DOHH2 (cell line): ENCODE data around the gene SPOCK1.

Source experiments
- H3F3A ChIP-seq: fragments of 200-600 bp; sonication (generic), shearing (Covaris generic); 2 replicates; pipeline ENCODE4 v1.6.0; 2016; ENCODE audit warnings: antibody characterized with exemption, mild to moderate bottlenecking; ENCODE audit not compliant: control insufficient read depth, insufficient read depth
- H3K27ac ChIP-seq: fragments of 200-600 bp; sonication (generic); 2 replicates; pipeline ENCODE4 v1.5.1; 2014; ENCODE audit warnings: low read depth, mild to moderate bottlenecking, low read length, moderate library complexity
- H3K27me3 ChIP-seq: fragments of 200-600 bp; sonication (generic); 2 replicates; pipeline ENCODE4 v1.6.1; 2014; ENCODE audit warnings: mild to moderate bottlenecking, low read length, mixed read lengths; ENCODE audit not compliant: control insufficient read depth
- H3K36me3 ChIP-seq: fragments of 200-600 bp; sonication (generic); 2 replicates; pipeline ENCODE4 v1.6.1; 2014; ENCODE audit warnings: mild to moderate bottlenecking, low read length, moderate library complexity, mixed read lengths; ENCODE audit not compliant: control insufficient read depth
- H3K4me1 ChIP-seq: fragments of 200-600 bp; sonication (generic); 2 replicates; pipeline ENCODE4 v1.6.1; 2014; ENCODE audit warnings: mild to moderate bottlenecking, low read length, mixed read lengths; ENCODE audit not compliant: control insufficient read depth
- H3K4me2 ChIP-seq: fragments of 200-600 bp; sonication (generic); 2 replicates; pipeline ENCODE4 v1.6.0; 2014; ENCODE audit warnings: mild to moderate bottlenecking, low read length, moderate library complexity
- H3K4me3 ChIP-seq: fragments of 200-600 bp; sonication (generic); 2 replicates; pipeline ENCODE4 v1.5.1; 2014; ENCODE audit warnings: mild to moderate bottlenecking, low read length, mixed read lengths
- H3K79me2 ChIP-seq: fragments of 200-600 bp; sonication (generic); 2 replicates; pipeline ENCODE4 v1.6.1; 2014; ENCODE audit warnings: mild to moderate bottlenecking, low read length, mixed read lengths; ENCODE audit not compliant: control insufficient read depth
- H3K9me2 ChIP-seq: fragments of 200-600 bp; sonication (generic); replicated peaks from 2 replicates; pipeline ENCODE4 v1.6.1; 2014; ENCODE audit warnings: mild to moderate bottlenecking, low read length, mixed read lengths; ENCODE audit not compliant: control insufficient read depth
- H3K9me3 ChIP-seq: fragments of 200-600 bp; sonication (generic); 2 replicates; pipeline ENCODE4 v1.6.1; 2014; ENCODE audit warnings: antibody characterized with exemption, low read length, mixed read lengths; ENCODE audit not compliant: control insufficient read depth, insufficient read depth
- H4K20me1 ChIP-seq: fragments of 200-600 bp; sonication (generic); 2 replicates; pipeline ENCODE4 v1.6.0; 2014; ENCODE audit warnings: low read depth, mild to moderate bottlenecking, antibody characterized with exemption, low read length, moderate library complexity; ENCODE audit not compliant: control insufficient read depth, insufficient read depth
- EZH2phosphoT487 ChIP-seq: fragments of 200-600 bp; sonication (generic); IDR thresholded peaks from 2 replicates; pipeline ENCODE4 v1.6.1; 2017; ENCODE audit warnings: borderline replicate concordance, mild to moderate bottlenecking, antibody characterized with exemption, low read length, moderate library complexity, mixed read lengths
- TF ChIP-seq, protein P1 (sequence below): fragments of 200-600 bp; sonication (generic); IDR thresholded peaks from one replicate; pipeline ENCODE4 v1.5.1; 2014; ENCODE audit warnings: antibody characterized with exemption, mild to moderate bottlenecking, low read depth, low read length; ENCODE audit not compliant: poor library complexity, severe bottlenecking

SPOCK1 gene

DNA sequence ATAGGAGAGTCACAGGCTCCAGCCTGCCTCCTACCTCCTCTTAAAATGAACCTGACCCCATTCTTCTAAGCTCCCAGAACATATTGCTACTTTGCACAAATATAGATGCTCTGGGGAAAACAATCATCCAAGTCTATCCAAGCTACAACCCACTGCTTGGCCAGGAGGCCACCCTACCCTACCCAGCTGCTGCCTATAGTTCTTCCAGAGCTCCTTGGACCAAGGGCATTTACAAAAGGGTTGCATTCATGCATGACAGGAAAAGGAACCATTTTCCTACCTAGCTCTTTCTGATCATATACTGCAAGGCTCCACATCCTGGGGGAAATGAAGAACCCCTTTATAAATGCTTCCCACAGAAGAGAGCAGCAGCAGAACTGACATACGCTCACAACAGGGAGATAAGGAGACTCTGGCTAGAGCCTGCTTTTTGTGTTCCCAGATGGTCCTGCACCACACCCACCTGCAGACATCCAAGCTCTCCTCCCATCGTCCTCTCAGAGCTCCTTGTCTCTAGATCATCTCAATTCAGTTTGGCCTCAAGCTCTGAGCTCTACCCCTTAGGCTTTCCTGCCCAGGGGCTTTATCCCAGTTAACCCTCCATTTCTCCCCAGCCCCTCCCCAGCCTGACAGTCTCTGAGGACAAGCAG is 185.5 kb downstream of the SPOCK1 start:
- Histone ChIP-seq H3K4me1 (no peaks in the 10 kb centered on the region), H3K4me3 (no peak overlapping the region), H3K27ac (no peak overlapping the region), H3K36me3 (no peaks in the 10 kb centered on the region), H3K9me2 (no peaks in the 10 kb centered on the region), H3F3A (no peaks in the 10 kb centered on the region), H3K79me2 (no peaks in the 10 kb centered on the region), H4K20me1 (no peaks in the 10 kb centered on the region), H3K4me2 (no peak overlapping the region), H3K27me3 (peaks cover 38% of the 10 kb centered on the region), H3K9me3 (no peaks in the 10 kb centered on the region)
- TF ChIP-seq EZH2phosphoT487 = no peak
- TF ChIP-seq, protein P1, sequence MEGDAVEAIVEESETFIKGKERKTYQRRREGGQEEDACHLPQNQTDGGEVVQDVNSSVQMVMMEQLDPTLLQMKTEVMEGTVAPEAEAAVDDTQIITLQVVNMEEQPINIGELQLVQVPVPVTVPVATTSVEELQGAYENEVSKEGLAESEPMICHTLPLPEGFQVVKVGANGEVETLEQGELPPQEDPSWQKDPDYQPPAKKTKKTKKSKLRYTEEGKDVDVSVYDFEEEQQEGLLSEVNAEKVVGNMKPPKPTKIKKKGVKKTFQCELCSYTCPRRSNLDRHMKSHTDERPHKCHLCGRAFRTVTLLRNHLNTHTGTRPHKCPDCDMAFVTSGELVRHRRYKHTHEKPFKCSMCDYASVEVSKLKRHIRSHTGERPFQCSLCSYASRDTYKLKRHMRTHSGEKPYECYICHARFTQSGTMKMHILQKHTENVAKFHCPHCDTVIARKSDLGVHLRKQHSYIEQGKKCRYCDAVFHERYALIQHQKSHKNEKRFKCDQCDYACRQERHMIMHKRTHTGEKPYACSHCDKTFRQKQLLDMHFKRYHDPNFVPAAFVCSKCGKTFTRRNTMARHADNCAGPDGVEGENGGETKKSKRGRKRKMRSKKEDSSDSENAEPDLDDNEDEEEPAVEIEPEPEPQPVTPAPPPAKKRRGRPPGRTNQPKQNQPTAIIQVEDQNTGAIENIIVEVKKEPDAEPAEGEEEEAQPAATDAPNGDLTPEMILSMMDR = no peak

DNA sequence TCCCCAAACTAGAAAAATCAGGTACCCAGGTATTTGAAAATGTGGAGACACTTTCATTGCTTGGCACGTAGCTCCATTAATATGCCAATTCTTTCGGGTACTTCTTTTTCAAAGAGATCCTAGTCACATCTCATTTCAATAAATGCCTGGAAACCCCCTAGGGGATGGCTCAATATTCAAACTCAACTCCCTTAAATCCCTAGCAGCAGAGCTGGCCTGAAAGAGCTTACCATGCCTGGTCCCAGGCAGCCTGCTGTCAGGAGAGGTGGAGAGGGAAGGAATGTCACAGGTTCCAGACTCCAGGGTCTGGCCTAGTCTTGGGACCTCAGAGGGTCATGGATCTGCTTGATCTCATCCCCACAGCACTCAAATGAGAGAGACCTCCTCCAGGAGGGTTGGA is 187.1 kb downstream of the SPOCK1 start:
- Histone ChIP-seq H4K20me1 (no peaks in the 10 kb centered on the region), H3K4me2 (no peak overlapping the region), H3K27me3 (peaks cover 27% of the 10 kb centered on the region), H3K4me3 (no peak overlapping the region), H3K9me2 (no peaks in the 10 kb centered on the region), H3K27ac (no peak overlapping the region), H3F3A (no peaks in the 10 kb centered on the region), H3K4me1 (no peaks in the 10 kb centered on the region), H3K9me3 (no peaks in the 10 kb centered on the region), H3K36me3 (no peaks in the 10 kb centered on the region), H3K79me2 (no peaks in the 10 kb centered on the region)
- TF ChIP-seq EZH2phosphoT487 = no peak
- TF ChIP-seq, protein P1 = no peak

DNA sequence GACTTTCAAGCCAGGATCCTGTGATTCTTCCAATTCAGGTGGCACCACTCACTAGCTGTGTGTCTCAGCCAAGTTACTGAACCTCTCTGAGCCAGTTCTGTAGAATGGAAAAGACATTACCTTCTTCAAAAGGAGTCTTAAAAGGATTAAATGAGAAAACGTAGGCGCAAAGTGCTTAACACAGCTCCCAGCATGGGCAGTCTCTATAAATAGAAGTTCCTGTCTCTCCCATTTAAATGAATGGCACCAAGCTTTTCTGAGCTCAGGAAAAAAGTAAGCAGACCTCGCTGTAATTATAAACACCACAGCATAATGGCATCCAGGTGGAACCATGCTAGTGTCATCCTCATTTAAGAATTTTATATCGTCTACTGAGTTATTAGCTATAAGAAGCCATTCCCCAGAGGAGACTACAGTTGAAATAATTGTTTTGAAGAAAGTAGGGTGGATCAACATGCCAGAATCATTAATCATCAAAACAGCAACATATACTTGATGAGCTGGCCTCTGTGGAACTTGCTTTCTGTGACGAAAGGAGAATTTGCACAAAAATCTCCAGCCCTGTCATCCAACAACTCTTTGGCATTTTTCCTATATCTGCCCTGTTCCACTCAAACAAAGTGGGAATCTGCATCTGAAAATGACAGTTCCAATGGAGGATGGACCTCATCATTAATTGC is 188.9 kb downstream of the SPOCK1 start:
- Histone ChIP-seq H3K4me1 (no peaks in the 10 kb centered on the region), H3K4me2 (no peak overlapping the region), H4K20me1 (no peaks in the 10 kb centered on the region), H3K9me3 (no peaks in the 10 kb centered on the region), H3K27ac (no peak overlapping the region), H3F3A (no peaks in the 10 kb centered on the region), H3K36me3 (no peaks in the 10 kb centered on the region), H3K9me2 (no peaks in the 10 kb centered on the region), H3K79me2 (no peaks in the 10 kb centered on the region), H3K27me3 (peaks cover 13% of the 10 kb centered on the region), H3K4me3 (no peak overlapping the region)
- TF ChIP-seq EZH2phosphoT487 = no peak
- TF ChIP-seq, protein P1 = no peak
